GM21528 (cell line): ENCODE data around the gene DOCK1.

Source experiments
- ATAC-seq: cut with Tn5 transposase; IDR thresholded peaks from one replicate; pipeline ENCODE4 v1.9.1; 2021; ENCODE audit warnings: mild to moderate bottlenecking, moderate library complexity; ENCODE audit not compliant: unreplicated experiment, low FRiP score

Gene DOCK1

GRCh38 chr10:127372361-127372760, 467.1 kb downstream of the DOCK1 start:
- ATAC-seq, result no peak

GRCh38 chr10:127374074-127374680, 468.9 kb downstream of the DOCK1 start:
- ATAC-seq, result no peak

GRCh38 chr10:127374901-127375300, 469.7 kb downstream of the DOCK1 start:
- ATAC-seq, result no peak

GRCh38 chr10:127375461-127375860, 470.2 kb downstream of the DOCK1 start:
- ATAC-seq, result no peak

- ATAC-seq, result no peak
These were observed 470.8 kb downstream of the DOCK1 start for GRCh38 chr10:127376071-127376470.

- ATAC-seq, result no peak
These were observed 473.4 kb downstream of the DOCK1 start for GRCh38 chr10:127378628-127379027.

GRCh38 chr10:127384532-127384931, 479.3 kb downstream of the DOCK1 start:
- ATAC-seq, result no peak

GRCh38 chr10:127385066-127385465, 479.8 kb downstream of the DOCK1 start:
- no peak for ATAC-seq

- ATAC-seq, result no peak
These were observed 481.5 kb downstream of the DOCK1 start for GRCh38 chr10:127386606-127387327.

GRCh38 chr10:127391875-127392274, 486.6 kb downstream of the DOCK1 start:
- no peak for ATAC-seq

GRCh38 chr10:127392351-127393235, 487.4 kb downstream of the DOCK1 start:
- ATAC-seq, result no peak

- ATAC-seq, result no peak
These were observed 493.1 kb downstream of the DOCK1 start for GRCh38 chr10:127398140-127398970.

- ATAC-seq, result no peak
These were observed 493.7 kb downstream of the DOCK1 start for GRCh38 chr10:127398971-127399365.

- no peak for ATAC-seq
These were observed 494.4 kb downstream of the DOCK1 start for GRCh38 chr10:127399668-127400067.

- ATAC-seq, result no peak
These were observed 495.0 kb downstream of the DOCK1 start for GRCh38 chr10:127400216-127400615.

- no peak for ATAC-seq
These were observed 497.6 kb downstream of the DOCK1 start for GRCh38 chr10:127402596-127403409.

GRCh38 chr10:127405221-127405620, 500.0 kb downstream of the DOCK1 start:
- ATAC-seq, result no peak

GRCh38 chr10:127406018-127406550, 500.9 kb downstream of the DOCK1 start:
- no peak for ATAC-seq

GRCh38 chr10:127407551-127407950, 502.3 kb downstream of the DOCK1 start:
- no peak for ATAC-seq
